ENCODE data around the gene PARVG. TPM values are rescaled to one million over a fixed set of nuclear protein-coding genes. Genes with fewer than 3 reads are reported as not detected.

Gene PARVG
- total and polyA plus RNA-seq, 2 of the 8 experiments (the other 6 are each of a cell fraction or from before 2014, with no cell fraction given): 0.37 to 1.5 TPM

DNA sequence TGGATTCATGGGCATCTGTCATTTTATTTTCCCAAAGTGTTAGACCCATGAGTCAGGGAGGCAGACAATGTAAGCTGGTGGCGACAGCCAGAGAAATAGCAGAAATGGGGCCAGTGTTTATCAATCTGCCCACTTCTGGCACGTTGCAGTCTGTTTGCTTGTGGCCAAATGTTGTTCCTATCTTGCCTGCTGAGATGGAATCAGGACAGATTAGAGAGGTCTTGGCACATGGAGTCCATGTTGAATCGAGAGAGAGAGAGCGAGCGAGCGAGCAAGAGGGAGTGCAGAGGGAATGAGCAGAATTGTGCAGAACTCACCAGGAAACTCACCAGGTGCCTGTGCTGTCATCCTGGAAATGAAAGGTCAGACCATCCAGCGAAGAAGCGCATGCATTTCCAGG lies 21.9 kb upstream of the PARVG start (continued):
- TF ChIP-seq CHD7 (IDR thresholded peaks at IDR 0.05; ENCODE audit: insufficient replicate concordance, low read length) (no peak), CREB1 (IDR thresholded peaks at IDR 0.05) (no peak), CBX8 (IDR thresholded peaks at IDR 0.05; ENCODE audit: borderline replicate concordance, low read depth, low read length) (no peak)
